ENCODE data around the gene CYREN.
"Not testable (repeated sequence)": the region's sequence is repeated elsewhere in the genome, so short reads cannot be mapped to it uniquely, and the experiment has no call there.

CYREN gene

DNA sequence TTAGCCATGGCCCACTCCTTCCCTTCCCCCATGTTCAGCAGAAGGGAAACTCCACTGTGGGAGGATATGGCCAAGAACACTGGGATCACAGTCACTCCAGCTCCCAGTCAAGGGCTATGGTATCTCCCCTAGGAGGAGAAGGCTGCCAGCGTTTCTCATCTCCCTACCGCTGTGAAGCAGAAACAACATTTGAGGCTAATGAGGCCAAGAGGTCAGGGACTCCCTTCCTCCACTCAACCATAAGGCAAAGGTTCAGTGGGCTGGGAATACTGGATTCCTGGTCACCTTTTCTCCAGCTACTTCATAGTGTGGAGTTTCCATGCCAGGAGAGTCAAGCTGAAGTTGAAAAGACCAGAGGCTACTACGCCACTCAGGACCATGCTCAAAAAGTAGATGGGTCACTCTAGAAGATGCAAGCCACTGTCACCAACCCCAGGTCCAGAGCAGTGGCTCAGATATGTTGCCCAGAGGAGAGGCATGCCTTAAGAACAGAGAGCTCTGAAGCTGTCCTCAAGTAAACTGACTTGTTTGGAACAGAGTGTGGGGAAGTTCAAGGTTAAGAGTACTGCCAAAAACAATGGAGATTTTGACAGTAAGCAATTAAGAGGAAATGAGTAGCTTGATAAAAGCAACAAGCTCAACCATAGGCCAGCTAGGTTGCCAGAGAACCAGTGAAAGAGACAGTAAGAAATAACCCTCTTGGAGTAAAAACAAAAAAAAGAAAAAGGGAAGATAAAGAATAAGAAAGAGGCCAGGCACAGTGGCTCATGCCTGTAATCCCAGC lies 26.4 kb downstream of the CYREN start:
- H3K9me3 ChIP-seq (ENCODE audit: control insufficient read depth, low read length) = no peaks in the 10 kb centered on the region
- no peaks in the 10 kb centered on the region for H3K4me1 ChIP-seq (ENCODE audit: control insufficient read depth, insufficient read depth, low read length, poor library complexity, severe bottlenecking)
- 92 to 100% methylated on average over 2 to 3 of the region's 3 CpGs for WGBS, 2 experiments (ENCODE audit: insufficient coverage in 2 of 2)
- H3K4me3 ChIP-seq (ENCODE audit: extremely low read depth, insufficient read depth, low read length, poor library complexity, severe bottlenecking) = no peak overlapping the region
- no peak overlapping the region for H3K27ac ChIP-seq (ENCODE audit: low read depth, low read length, severe bottlenecking)
- no peaks in the 10 kb centered on the region for H3K36me3 ChIP-seq (ENCODE audit: control insufficient read depth, insufficient read depth, low read length)

DNA sequence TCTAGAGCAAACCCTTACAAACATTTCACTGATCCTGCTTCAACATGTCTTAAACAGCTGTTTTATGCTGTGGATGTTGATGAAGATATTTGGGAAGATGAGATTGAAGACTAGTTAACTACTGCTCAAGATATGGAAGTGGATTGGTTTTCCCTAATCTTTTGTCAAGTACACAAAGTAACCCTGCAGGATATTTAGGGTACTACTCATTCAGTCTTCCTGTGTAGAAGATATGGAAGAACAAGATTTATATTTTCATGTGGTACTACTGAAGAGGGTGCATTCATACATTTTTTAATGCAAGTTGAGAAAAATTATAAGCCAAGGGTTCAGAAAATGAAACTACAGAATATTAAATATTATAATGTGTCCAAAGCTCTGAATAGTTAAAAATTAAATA lies 40.9 kb downstream of the CYREN start:
- H3K9me3 ChIP-seq (ENCODE audit: control insufficient read depth, low read length) = peaks cover 7% of the 10 kb centered on the region
- H3K36me3 ChIP-seq (ENCODE audit: control insufficient read depth, insufficient read depth, low read length) = no peaks in the 10 kb centered on the region
- H3K27ac ChIP-seq (ENCODE audit: low read depth, low read length, severe bottlenecking) = no peak overlapping the region
- H3K4me1 ChIP-seq (ENCODE audit: control insufficient read depth, insufficient read depth, low read length, poor library complexity, severe bottlenecking) = no peaks in the 10 kb centered on the region
- no peak overlapping the region for H3K4me3 ChIP-seq (ENCODE audit: extremely low read depth, insufficient read depth, low read length, poor library complexity, severe bottlenecking)

GRCh38 chr7:135128931-135129330 lies 41.6 kb downstream of the CYREN start:
- 100% methylated on average over 1 of the region's 1 CpG for WGBS, 2 experiments (ENCODE audit: insufficient coverage in 2 of 2)
- no peaks in the 10 kb centered on the region for H3K36me3 ChIP-seq (ENCODE audit: control insufficient read depth, insufficient read depth, low read length)
- H3K9me3 ChIP-seq (ENCODE audit: control insufficient read depth, low read length) = peaks cover 7% of the 10 kb centered on the region
- no peak overlapping the region for H3K4me3 ChIP-seq (ENCODE audit: extremely low read depth, insufficient read depth, low read length, poor library complexity, severe bottlenecking)
- no peak overlapping the region for H3K27ac ChIP-seq (ENCODE audit: low read depth, low read length, severe bottlenecking)
- no peaks in the 10 kb centered on the region for H3K4me1 ChIP-seq (ENCODE audit: control insufficient read depth, insufficient read depth, low read length, poor library complexity, severe bottlenecking)

DNA sequence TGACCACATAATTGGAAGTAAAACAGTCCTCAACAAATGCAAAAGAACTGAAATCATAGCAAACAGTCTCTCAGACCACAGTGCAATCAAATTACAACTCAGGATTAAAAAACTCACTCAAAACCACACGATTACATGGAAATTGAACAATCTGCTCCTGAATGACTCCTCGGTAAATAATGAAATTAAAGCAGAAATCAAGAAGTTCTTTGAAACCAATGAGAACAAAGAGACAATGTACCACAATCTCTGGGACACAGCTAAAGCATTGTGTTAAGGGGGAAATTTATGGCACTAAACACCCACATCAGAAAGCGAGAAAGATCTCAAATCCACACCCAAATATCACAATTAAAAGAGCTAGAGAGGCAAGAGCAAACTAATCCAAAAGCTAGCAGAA lies 45.9 kb downstream of the CYREN start:
- not testable (repeated sequence) for H3K4me3 ChIP-seq (ENCODE audit: extremely low read depth, insufficient read depth, low read length, poor library complexity, severe bottlenecking); H3K27ac ChIP-seq (ENCODE audit: low read depth, low read length, severe bottlenecking); H3K36me3 ChIP-seq (ENCODE audit: control insufficient read depth, insufficient read depth, low read length); H3K4me1 ChIP-seq (ENCODE audit: control insufficient read depth, insufficient read depth, low read length, poor library complexity, severe bottlenecking); H3K9me3 ChIP-seq (ENCODE audit: control insufficient read depth, low read length)
- 76% methylated on average over 2 of the region's 3 CpGs; no CpG with 5 or more reads in 1 of the 2 experiments for WGBS, 2 experiments (ENCODE audit: insufficient coverage in 2 of 2)

- 88 to 94% methylated on average over 5 of the region's 6 CpGs for WGBS, 2 experiments (ENCODE audit: insufficient coverage in 2 of 2)
- H3K36me3 ChIP-seq (ENCODE audit: control insufficient read depth, insufficient read depth, low read length) = no peaks in the 10 kb centered on the region
These were observed 48.6 kb downstream of the CYREN start for GRCh38 chr7:135121868-135122267.

DNA sequence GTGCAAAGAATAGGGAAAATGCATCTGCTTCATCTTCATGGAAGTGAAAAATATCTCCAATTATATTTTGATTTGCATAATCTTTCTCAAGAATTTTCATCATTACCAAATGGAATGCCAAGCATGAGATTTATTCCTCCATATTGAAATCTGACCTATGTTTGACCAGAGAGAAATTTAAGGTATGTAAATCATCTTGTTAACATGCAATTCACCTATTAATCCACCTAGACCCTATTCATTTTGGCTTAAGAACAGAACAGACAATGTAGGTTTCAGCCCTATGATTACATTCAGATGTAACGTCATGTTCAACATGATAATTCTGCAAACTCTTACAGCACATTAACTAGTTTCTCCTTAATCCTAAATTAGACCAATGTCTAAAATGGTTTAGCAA lies 53.4 kb downstream of the CYREN start:
- Histone ChIP-seq H3K4me1 (ENCODE audit: control insufficient read depth, insufficient read depth, low read length, poor library complexity, severe bottlenecking) (no peaks in the 10 kb centered on the region), H3K9me3 (ENCODE audit: control insufficient read depth, low read length) (no peaks in the 10 kb centered on the region), H3K27ac (ENCODE audit: low read depth, low read length, severe bottlenecking) (no peak overlapping the region), H3K4me3 (ENCODE audit: extremely low read depth, insufficient read depth, low read length, poor library complexity, severe bottlenecking) (no peak overlapping the region), H3K36me3 (ENCODE audit: control insufficient read depth, insufficient read depth, low read length) (no peaks in the 10 kb centered on the region)
- 89% methylated on average over 1 of the region's 1 CpG; no CpG with 5 or more reads in 1 of the 2 experiments for WGBS, 2 experiments (ENCODE audit: insufficient coverage in 2 of 2)

More at GRCh38 chr7:135121868-135122267, 48.6 kb downstream of the CYREN start:
- Histone ChIP-seq H3K27ac (ENCODE audit: low read depth, low read length, severe bottlenecking) (no peak overlapping the region), H3K4me3 (ENCODE audit: extremely low read depth, insufficient read depth, low read length, poor library complexity, severe bottlenecking) (no peak overlapping the region), H3K9me3 (ENCODE audit: control insufficient read depth, low read length) (no peaks in the 10 kb centered on the region), H3K4me1 (ENCODE audit: control insufficient read depth, insufficient read depth, low read length, poor library complexity, severe bottlenecking) (no peaks in the 10 kb centered on the region)

All from mesodermal cell (in vitro differentiated cells).